HEK293T (cell line): ENCODE results near the gene SLC6A2.

ENCODE experiments used
- CTCF ChIA-PET: fragments of 350-600 bp; formaldehyde crosslinking; extraction: SDS; loops from one replicate; lab custom pipeline; 2021; ENCODE audit warnings: antibody characterized with exemption, inconsistent platforms; lab: Yijun Ruan, JAX
- POLR2A ChIA-PET: fragments of 350-600 bp; formaldehyde crosslinking; extraction: SDS; loops from one replicate; lab custom pipeline; 2020; ENCODE audit warnings: antibody characterized with exemption, inconsistent platforms; lab: Yijun Ruan, JAX
- DNase-seq: peaks from one replicate; pipeline ENCODE4 v3.0.0; 2012; ENCODE audit warnings: mixed read lengths; ENCODE audit errors: extremely low spot score
- ARNT ChIP-seq: fragments of 450-650 bp; IDR thresholded peaks from 2 replicates; pipeline ENCODE4 v1.6.1; 2017; ENCODE audit warnings: mild to moderate bottlenecking
- BHLHE40 ChIP-seq: fragments of 450-650 bp; IDR thresholded peaks from 2 replicates; pipeline ENCODE4 v1.6.1; 2016; ENCODE audit warnings: mild to moderate bottlenecking, moderate library complexity, borderline replicate concordance
- CTBP1 ChIP-seq: fragments of 450-650 bp; IDR thresholded peaks from 2 replicates; pipeline ENCODE4 v1.6.1; 2016; ENCODE audit warnings: borderline replicate concordance
- ELF4 ChIP-seq: fragments of 450-650 bp; IDR thresholded peaks from 2 replicates; pipeline ENCODE4 v1.6.1; 2017; ENCODE audit warnings: antibody characterized with exemption
- FOXA1 ChIP-seq: fragments of 450-650 bp; IDR thresholded peaks from 2 replicates; pipeline ENCODE4 v1.6.1; 2016; ENCODE audit warnings: mild to moderate bottlenecking
- FOXK2 ChIP-seq: fragments of 450-650 bp; IDR thresholded peaks from 2 replicates; pipeline ENCODE4 v1.6.1; 2016; ENCODE audit warnings: mild to moderate bottlenecking
- FOXM1 ChIP-seq: fragments of 450-650 bp; IDR thresholded peaks from 2 replicates; pipeline ENCODE4 v1.6.1; 2017; ENCODE audit warnings: mild to moderate bottlenecking, borderline replicate concordance
- HDGF ChIP-seq: fragments of 450-650 bp; IDR thresholded peaks from 2 replicates; pipeline ENCODE4 v1.6.1; 2017; ENCODE audit warnings: antibody characterized with exemption, borderline replicate concordance
- L3MBTL2 ChIP-seq: fragments of 450-650 bp; conservative IDR thresholded peaks from 2 replicates; pipeline ENCODE4 v1.6.1; 2016; ENCODE audit warnings: mild to moderate bottlenecking
- LEF1 ChIP-seq: fragments of 450-650 bp; IDR thresholded peaks from 2 replicates; pipeline ENCODE4 v1.6.1; 2017; ENCODE audit warnings: mild to moderate bottlenecking, borderline replicate concordance
- NFRKB ChIP-seq: fragments of 450-650 bp; IDR thresholded peaks from 2 replicates; pipeline ENCODE4 v1.6.1; 2016; ENCODE audit warnings: mild to moderate bottlenecking, moderate library complexity
- SP1 ChIP-seq: fragments of 450-650 bp; IDR thresholded peaks from 2 replicates; pipeline ENCODE4 v1.6.1; 2017
- SUZ12 ChIP-seq: fragments of 450-650 bp; IDR thresholded peaks from 2 replicates; pipeline ENCODE4 v1.6.1; 2016; ENCODE audit warnings: mild to moderate bottlenecking
- TARDBP ChIP-seq: fragments of 450-650 bp; IDR thresholded peaks from 2 replicates; pipeline ENCODE4 v1.6.1; 2016
- ZNF384 ChIP-seq: fragments of 450-650 bp; IDR thresholded peaks from 2 replicates; pipeline ENCODE4 v1.6.1; 2016
- TF ChIP-seq, protein P1 (sequence below): fragments of 450-650 bp; IDR thresholded peaks from 2 replicates; pipeline ENCODE4 v1.6.1; 2016

Gene SLC6A2

DNA sequence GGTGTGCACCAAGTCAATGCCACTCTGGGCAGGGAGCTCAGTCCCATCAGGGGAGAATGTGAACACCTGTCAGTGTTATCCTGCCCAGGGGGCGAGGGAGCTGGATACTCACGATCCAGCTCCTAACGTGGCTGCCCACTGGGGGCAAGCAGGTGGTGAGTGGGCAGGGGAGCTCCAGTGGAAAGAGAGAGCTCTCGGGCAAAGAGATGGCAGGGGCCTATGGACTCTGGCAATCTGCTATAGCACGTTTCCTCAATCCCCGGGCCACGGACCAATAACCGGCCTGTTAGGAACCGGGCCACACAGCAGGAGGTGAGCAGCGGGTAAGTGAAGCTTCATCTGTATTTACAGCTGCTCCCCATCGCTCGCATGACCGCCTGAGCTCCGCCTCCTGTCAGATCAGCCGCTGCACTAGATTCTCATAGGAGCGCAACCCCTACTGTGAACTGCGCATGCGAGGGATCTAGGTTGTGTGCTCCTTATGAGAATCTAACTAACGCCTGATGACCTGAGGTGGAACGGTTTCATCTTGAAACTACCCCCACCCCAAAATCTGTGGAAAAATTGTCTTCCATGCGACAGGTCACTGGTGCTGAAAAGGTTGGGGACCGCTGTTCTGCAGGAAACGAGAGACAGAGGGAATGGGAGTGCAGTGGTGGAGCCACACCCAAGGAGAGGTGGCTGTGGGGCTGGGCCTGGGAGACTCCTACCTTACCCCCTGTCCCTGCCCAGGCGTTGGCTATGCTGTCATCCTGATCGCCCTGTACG lies 15.6 kb downstream of the SLC6A2 start:
- CTCF ChIA-PET, result no interaction called here
- POLR2A ChIA-PET, result no interaction called here
- TF ChIP-seq L3MBTL2, result no peak
- TF ChIP-seq FOXA1, result no peak
- no peak for TF ChIP-seq BHLHE40
- TF ChIP-seq SUZ12, result no peak
- TF ChIP-seq FOXM1, result no peak
- no peak for TF ChIP-seq ELF4
- no peak for TF ChIP-seq FOXK2
- TF ChIP-seq, protein P1, sequence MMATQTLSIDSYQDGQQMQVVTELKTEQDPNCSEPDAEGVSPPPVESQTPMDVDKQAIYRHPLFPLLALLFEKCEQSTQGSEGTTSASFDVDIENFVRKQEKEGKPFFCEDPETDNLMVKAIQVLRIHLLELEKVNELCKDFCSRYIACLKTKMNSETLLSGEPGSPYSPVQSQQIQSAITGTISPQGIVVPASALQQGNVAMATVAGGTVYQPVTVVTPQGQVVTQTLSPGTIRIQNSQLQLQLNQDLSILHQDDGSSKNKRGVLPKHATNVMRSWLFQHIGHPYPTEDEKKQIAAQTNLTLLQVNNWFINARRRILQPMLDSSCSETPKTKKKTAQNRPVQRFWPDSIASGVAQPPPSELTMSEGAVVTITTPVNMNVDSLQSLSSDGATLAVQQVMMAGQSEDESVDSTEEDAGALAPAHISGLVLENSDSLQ, result no peak
- no peak for TF ChIP-seq ARNT
- TF ChIP-seq ZNF384, result no peak
- no peak for TF ChIP-seq NFRKB
- no peak for TF ChIP-seq LEF1
- TF ChIP-seq HDGF, result no peak
- TF ChIP-seq TARDBP, result no peak
- TF ChIP-seq SP1, result no peak
- TF ChIP-seq CTBP1, result no peak
- no peak for DNase-seq

DNA sequence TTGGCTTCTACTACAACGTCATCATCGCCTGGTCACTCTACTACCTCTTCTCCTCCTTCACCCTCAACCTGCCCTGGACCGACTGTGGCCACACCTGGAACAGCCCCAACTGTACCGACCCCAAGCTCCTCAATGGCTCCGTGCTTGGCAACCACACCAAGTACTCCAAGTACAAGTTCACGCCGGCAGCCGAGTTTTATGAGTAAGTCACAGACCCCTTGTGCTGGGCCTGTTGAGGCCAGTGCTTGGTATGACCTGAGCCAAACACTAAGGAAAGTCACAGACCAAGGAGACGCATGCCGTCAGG lies 16.1 kb downstream of the SLC6A2 start:
- CTCF ChIA-PET, result no interaction called here
- POLR2A ChIA-PET, result no interaction called here
- DNase-seq, result no peak

DNA sequence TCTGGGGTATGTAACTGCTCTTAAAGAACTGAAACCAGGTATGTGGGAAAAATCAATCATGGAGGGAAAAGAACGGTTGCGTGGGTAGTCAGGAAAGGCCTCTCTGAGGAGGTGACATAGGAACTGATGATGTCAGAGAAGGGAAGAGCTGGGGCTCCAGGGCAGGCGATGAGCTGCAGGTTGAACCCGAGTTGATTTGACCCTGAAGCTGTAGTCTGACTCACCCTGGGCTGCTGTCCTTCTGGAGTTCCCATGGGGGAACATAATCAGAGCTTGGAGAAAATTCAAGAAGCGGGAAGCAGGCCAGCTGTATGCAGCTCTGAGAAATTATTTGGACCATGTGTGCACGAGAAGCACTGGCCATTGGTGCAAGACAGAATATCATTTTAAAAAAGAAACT lies 16.7 kb downstream of the SLC6A2 start:
- CTCF ChIA-PET, result no interaction called here
- POLR2A ChIA-PET, result no interaction called here
- TF ChIP-seq FOXK2, result no peak
- no peak for DNase-seq

More for the DNA sequence above, 16.1 kb downstream of the SLC6A2 start:
- TF ChIP-seq SP1 (no peak), SUZ12 (no peak), TARDBP (no peak), BHLHE40 (no peak), L3MBTL2 (no peak), HDGF (no peak), NFRKB (no peak), ARNT (no peak), FOXA1 (no peak), ELF4 (no peak), FOXK2 (no peak), ZNF384 (no peak), LEF1 (no peak), FOXM1 (no peak), CTBP1 (no peak)
- TF ChIP-seq, protein P1, result no peak

- ChIA-PET CTCF (no interaction called here), POLR2A (no interaction called here)
- DNase-seq, result no peak
- TF ChIP-seq ARNT (no peak), FOXK2 (no peak), TARDBP (no peak), BHLHE40 (no peak), SUZ12 (no peak), ZNF384 (no peak), HDGF (no peak)
- TF ChIP-seq, protein P1, result no peak
These were observed 22.5 kb downstream of the SLC6A2 start for GRCh38 chr16:55678161-55678821.

- POLR2A ChIA-PET, result no interaction called here
- CTCF ChIA-PET, result no interaction called here
- TF ChIP-seq TARDBP (no peak), LEF1 (no peak)
- no peak for DNase-seq
These were observed 26.3 kb downstream of the SLC6A2 start for GRCh38 chr16:55682086-55682485.

- no peak for TF ChIP-seq FOXM1
- TF ChIP-seq SUZ12, result no peak
- no peak for TF ChIP-seq HDGF
- TF ChIP-seq ARNT, result no peak
- no peak for TF ChIP-seq L3MBTL2
- TF ChIP-seq ZNF384, result no peak
- TF ChIP-seq LEF1, result no peak
- no peak for TF ChIP-seq ELF4
- no peak for TF ChIP-seq BHLHE40
- no peak for TF ChIP-seq FOXK2
- TF ChIP-seq, protein P1, result no peak
- no peak for TF ChIP-seq TARDBP
- TF ChIP-seq CTBP1, result no peak
- TF ChIP-seq FOXA1, result no peak
- no peak for TF ChIP-seq SP1
- no peak for TF ChIP-seq NFRKB
- ChIA-PET POLR2A (no interaction called here), CTCF (no interaction called here)
- no peak for DNase-seq
These were observed 30.2 kb downstream of the SLC6A2 start for GRCh38 chr16:55685973-55686372.
